Brain pericyte (primary cell): ENCODE results near the gene ACVR1B.
"Not testable (repeated sequence)": the region's sequence is repeated elsewhere in the genome, so short reads cannot be mapped to it uniquely, and the experiment has no call there.

Experiments
- DNase-seq: peaks from one replicate; pipeline ENCODE4 v3.0.0-alpha.2; 2012; ENCODE audit warnings: low read depth, low spot score

Gene ACVR1B

DNA sequence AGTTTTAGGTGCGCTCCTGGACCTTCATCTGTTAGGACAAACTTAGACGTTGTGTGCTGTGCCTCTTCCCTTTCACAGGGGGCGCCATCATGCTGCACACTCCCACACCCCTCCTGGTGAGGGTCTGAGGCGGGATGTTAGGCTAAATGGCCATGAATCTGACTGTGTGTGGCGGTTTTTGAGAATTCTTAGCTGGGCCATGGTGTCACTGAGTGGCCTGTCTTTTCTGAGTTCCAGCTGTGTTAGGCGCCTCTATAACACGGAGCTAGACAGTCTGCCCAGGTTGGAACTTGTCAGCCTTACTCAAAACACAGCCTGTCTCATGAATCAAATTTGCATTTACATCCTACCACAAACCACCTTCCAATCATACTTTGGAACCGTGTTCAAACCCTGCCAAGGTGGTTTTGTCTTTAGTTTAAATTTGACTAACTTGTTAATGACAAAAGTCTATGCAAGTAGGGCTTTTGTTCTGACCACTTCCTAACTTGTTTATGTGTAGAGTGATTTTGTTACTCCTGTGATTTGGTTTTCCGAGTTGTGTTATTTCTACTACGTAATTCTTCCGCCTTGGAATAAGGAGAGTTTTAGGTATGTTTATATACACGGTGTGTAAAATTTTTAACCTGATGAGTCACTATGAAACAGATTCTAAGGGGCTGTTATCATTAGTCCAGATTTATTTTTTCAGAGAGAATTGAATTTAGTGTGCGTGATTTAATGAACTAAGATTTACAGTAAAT is 19.6 kb downstream of the ACVR1B start:
- no peak for DNase-seq

DNA sequence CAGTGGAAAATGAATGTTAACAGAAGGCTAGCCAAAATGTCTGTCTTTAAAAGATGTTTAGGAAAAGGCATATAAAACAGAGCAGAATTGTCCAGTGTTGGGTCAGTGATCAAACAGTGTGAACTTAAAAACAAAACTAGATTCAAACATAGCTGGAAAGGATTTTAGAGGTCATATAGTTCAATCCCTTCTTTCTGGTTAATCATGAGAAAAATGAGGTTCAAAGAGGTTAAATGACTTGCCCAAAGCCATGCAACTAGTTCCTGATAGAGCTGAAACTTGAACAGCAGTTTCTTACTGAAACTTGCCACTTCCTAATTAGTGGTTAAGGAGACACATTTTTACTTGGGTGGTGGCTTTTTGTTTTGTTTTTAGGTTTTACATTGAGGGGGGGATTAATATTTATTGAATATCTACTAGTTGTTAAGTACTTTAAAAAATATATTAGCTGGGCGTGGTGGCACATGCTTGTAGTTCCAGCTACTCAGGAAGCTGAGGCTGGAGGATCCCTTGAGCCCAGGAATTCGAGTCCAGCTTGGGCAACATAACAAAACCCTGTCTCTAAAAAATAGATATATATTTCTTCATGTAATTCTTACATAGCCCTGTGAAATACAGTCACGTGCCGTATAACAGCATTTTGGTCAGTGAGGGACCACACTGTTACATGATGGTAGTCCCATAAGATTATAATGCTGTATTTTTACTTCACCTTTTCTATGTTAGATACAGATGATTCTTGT is 20.4 kb downstream of the ACVR1B start:
- DNase-seq = no peak

DNA sequence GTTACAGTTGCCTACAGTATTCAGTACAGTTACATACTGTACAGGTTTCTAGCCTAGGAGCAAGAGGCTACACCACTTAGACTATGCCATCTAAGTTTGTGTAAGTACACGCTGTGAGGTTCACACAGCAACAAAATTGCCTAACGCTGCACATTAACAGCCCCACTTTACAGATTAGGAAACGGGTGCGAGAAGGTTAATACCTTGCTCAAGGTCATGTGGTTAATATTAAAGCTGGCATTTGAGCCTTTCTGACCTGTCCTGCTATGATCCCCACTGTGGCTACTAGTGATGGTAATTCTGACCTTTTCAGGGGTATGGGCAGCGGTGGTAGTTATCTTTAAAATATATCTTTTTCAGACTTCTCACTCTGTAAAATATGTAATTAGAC is 20.9 kb downstream of the ACVR1B start:
- no peak for DNase-seq

DNA sequence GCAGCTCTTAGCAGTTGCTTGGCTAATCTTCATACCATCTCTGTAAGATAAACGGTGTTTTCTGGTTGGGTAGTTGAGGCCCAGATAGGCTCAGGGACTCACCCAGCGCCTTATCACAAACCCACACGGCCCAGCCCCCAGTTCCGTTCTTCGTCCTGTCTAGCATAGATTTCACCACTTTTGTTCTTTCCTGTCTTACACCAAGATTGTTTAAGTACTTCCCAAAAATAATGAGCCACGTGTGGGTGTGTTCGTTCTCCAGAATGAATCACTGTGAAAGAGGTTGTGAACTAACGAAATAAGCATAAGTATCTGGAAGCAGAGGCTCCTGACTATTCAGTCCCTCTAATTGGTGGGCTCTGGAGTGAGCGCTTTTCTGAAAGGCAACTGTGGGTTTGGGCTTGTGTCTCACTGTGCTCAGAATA is 21.4 kb downstream of the ACVR1B start:
- no peak for DNase-seq

DNA sequence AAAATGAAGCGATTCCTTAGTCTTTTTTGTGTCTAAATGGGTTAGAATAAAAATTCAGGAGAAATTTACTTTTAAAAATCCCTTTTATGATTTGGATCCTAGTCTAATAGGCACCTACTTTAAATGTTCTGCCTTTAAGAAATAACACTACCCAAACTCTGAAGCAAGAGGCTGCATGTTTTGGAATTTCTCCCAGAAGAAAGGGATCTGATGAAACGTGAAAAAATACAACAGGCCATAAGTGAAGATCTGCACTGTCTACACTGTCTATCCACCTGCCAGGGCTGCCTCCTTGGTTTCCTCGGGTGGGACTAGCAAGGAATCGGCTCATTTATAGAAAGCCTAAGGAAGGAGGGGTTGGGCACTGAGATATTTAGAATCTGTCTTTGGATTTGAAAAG is 22.1 kb downstream of the ACVR1B start:
- DNase-seq = no peak

DNA sequence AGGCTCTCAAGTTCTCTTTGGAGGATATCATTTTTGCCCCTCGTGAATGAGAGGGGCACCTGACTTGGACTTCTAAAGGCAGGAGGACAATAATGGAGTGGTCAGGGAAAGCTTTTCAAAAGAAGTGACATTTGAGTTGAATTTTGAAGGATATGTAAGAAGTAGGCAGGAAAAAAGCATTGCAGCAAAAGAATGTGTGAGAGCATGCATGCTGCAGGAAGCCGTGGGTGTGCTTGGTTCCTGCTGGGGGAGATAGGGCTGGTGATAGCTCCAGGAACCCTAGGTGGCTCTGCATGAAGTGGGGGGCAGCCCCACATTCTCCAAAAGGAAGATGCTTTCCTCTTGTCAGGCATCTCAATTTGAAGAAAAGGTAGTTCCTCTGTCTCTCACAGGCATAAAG is 23.1 kb downstream of the ACVR1B start:
- DNase-seq = no peak

DNA sequence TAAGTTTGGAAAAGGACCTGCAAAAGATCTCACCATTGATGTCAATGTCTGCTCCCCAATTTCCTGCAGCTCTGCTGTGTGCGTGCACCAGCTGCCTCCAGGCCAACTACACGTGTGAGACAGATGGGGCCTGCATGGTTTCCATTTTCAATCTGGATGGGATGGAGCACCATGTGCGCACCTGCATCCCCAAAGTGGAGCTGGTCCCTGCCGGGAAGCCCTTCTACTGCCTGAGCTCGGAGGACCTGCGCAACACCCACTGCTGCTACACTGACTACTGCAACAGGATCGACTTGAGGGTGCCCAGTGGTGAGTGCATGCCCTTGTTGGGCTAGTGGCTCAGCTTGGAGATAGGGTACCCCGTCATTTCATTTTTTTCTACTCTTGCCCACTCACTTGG is 23.7 kb downstream of the ACVR1B start:
- DNase-seq = no peak

DNA sequence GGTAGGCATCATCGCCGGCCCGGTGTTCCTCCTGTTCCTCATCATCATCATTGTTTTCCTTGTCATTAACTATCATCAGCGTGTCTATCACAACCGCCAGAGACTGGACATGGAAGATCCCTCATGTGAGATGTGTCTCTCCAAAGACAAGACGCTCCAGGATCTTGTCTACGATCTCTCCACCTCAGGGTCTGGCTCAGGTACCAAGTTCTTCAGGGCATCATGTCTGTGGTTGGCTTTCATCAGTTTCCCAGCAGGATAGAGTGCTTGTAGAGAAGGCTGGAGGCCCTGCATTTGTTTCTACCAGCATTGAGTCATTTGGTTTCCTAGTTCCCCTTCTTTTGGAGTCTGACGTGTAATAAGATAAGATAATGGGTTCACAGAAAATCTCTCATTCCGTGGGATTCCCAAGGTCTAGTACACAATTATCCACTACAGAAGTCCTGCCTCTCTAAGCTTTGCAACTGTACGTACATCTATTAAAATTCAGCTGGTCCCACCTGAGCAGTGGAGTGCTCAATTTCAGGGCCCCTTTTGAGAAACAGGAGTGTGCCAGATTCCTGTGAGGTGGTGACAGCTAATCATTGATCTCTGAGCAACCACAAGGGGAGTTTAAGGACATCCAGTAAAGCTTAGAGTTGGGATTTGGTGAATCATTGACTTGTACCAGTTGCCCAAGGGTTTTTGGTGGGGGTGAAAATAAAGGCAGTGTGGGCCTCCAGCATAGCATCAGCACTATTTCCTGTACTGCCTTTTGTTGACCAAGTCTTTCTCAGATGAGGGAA is 25.1 kb downstream of the ACVR1B start:
- DNase-seq = no peak

DNA sequence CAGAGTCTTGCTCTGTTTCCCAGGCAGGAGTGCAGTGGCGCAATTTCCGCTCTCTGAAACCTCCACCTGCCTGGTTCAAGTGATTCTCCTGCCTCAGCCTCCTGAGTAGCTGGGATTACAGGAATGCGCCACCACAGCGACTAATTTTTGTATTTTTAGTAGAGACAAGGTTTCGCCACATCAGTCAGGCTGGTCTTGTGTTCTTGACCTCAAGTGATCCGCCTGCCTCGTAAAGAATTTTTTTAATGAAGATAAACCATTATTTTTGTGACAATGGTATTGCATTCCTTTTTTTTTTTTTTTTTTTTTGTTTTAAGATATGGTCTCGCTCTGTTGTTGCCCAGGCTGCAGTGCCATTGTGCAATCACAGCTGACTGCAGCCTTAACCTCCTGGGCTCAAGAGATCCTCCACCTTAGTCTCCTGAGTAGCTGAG is 25.8 kb downstream of the ACVR1B start:
- DNase-seq = no peak

DNA sequence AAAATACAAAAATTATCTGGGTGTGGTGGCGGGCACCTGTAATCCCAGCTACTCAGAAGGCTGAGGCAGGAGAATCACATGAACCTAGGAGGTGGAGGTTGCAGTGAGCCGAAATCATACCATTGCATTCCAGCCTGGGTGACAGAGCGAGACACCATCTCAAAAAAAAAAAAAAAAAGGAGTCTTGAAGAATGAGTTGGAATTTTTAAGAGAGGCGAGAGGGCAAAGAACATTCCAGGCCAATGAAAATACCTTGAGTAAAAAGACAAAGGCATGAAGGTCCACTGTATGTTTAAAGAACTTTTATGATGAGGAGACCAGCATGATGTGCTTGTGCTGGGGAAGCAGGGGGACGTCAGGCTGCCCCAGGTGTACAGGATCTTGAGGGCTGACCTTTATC is 27.8 kb downstream of the ACVR1B start:
- DNase-seq = not testable (repeated sequence)

DNA sequence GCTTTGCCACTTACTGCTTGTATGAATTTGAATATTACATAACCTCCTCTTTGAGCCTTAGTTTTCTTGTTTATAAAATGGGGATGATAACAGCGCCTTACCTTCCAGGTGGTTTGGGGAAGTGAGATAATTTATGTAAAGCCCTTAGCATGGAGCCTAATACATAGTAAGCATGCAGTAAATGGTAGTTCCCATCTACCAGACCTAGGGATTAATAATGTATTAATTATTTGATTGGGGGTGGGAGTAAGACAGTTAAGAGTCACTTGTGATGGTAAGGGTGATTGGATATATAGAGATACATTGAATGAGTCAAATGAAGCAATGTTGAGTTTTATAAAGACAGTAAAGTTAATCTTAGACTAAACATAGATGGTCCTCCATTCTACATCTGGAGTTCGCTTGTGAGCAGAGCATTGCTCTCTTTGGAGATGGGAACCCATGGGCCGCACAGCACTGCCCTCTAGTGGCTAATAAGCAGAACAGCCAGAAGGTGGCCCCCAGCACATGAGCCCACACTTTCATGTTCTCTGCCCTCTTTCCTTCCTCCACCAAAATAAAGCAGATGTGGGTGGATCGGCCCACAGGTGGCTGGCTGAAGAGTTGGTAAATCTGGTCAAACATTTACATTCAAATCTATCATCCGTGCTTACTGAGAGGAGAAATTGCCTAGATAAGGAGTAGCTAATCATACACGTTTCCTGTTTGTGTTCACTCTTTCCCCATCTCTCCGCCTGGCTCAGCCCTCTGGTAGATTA is 28.7 kb downstream of the ACVR1B start:
- no peak for DNase-seq

DNA sequence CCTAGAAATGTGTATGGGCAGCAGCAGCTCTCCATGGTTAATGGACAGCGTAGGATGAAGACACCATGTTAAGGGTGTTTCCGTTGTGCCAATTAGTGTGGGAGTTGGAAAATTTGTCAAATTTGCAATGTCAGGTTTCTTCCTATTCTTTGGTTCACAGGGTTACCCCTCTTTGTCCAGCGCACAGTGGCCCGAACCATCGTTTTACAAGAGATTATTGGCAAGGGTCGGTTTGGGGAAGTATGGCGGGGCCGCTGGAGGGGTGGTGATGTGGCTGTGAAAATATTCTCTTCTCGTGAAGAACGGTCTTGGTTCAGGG is 29.3 kb downstream of the ACVR1B start:
- no peak for DNase-seq

DNA sequence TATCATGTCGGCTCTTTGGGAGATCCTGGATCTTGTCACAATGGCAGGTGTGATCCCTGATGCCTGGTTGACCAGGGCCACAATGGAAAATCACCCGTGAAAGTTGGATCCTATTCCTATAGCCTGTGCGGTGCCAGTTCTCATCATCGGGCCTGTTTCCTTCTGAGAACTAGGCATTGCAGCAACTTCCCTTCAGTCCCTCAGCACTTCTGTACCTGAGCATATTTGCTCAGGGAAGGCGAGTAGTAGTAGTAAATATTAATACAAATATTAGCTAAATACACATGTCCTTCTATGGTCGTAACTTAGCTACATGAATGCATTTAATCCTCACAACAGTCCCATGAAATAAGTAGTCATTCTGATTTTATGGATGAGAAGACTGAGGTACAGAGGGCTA is 33.2 kb downstream of the ACVR1B start:
- no peak for DNase-seq

DNA sequence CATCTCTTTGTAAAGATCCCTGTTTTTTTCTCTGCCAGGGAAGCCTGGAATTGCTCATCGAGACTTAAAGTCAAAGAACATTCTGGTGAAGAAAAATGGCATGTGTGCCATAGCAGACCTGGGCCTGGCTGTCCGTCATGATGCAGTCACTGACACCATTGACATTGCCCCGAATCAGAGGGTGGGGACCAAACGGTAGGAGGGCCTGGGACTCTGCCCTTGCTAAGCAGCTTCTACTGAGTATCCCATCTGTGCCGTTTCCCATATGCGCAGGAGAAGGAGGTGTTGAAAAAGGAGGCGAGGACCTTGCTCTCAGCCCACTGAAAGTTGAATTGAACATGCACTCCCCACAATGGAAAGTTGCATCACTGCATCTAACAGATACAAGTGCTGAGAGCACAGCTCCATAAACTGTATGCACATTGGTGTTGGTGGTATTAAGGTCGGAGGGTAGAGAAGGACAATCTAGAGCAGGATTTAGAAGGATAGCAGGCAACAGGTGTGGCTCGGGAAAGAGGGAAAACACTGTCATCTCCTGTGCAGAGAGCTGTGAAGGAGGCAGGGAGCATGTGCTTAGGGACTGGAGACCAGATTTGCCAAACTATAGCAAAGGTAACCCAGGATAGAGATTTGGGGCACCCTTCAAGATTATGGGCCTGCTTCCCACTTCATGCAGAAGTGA is 33.8 kb downstream of the ACVR1B start:
- DNase-seq = no peak

DNA sequence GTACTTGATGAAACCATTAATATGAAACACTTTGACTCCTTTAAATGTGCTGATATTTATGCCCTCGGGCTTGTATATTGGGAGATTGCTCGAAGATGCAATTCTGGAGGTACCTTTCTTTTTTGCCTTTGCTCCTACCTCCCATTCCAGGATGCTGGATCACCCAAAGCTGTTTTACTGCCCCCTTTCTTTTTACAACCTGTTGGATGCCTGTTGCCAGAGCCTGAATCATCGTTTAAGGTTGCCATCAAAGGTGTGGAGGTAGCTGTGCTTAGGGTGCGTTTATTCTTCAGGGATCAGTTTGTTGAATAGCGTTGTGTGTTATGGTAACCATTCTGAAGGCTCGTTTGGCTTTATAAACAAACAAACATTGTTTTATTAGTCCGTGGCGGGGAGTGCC is 35.3 kb downstream of the ACVR1B start:
- DNase-seq = no peak

DNA sequence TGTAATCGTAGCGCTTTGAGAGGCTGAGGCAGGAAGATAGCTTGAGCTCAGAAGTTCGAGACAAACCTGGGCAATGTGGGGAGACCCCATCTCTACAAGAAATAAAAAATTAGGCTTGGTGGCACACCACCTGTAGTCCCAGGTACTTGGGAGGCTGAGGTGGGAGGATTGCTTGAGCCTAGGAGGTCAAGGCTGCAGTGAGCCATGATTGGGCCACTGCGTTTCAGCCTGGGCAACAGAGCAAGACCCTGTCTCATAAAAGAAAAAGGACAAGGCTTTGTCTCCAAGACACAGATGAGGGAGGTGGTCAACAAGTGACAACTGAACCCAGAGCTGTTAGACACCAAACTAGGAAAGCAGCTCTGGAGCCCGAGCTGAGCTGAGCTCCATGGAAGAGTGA is 40.7 kb downstream of the ACVR1B start:
- no peak for DNase-seq

DNA sequence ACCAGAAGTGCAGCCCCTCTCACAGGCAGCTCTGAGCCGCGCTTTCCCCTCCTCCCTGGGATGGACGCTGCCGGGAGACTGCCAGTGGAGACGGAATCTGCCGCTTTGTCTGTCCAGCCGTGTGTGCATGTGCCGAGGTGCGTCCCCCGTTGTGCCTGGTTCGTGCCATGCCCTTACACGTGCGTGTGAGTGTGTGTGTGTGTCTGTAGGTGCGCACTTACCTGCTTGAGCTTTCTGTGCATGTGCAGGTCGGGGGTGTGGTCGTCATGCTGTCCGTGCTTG is 43.0 kb downstream of the ACVR1B start:
- DNase-seq = no peak

DNA sequence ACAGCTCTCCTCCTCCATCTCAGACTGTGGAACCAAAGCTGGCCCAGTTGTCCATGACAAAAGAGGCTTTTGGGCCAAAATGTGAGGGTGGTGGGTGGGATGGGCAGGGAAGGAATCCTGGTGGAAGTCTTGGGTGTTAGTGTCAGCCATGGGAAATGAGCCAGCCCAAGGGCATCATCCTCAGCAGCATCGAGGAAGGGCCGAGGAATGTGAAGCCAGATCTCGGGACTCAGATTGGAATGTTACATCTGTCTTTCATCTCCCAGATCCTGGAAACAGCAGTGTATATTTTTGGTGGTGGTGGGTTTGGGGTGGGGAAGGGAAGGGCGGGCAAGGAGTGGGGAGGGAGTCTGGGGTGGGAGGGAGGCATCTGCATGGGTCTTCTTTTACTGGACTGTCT is 43.5 kb downstream of the ACVR1B start:
- no peak for DNase-seq

DNA sequence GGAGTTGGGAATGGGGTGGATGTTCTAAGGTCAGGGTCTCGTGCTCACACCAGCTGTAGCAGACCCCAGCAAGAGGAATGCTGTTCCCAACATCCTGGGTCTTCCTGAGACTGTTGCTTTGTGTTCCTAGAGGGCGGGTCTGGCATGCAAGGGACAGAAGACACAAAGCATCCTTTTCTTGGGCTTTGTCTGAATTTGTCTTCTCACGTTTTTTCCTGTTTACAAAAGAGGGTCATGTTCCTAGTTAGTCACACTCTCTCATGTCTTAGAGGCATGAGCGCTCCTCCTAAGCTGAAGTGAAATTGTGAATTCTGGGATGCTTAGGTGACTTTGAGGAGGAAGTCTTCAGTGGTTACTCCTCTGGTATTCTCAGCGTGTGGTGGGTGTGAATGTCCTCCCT is 45.6 kb downstream of the ACVR1B start:
- no peak for DNase-seq

DNA sequence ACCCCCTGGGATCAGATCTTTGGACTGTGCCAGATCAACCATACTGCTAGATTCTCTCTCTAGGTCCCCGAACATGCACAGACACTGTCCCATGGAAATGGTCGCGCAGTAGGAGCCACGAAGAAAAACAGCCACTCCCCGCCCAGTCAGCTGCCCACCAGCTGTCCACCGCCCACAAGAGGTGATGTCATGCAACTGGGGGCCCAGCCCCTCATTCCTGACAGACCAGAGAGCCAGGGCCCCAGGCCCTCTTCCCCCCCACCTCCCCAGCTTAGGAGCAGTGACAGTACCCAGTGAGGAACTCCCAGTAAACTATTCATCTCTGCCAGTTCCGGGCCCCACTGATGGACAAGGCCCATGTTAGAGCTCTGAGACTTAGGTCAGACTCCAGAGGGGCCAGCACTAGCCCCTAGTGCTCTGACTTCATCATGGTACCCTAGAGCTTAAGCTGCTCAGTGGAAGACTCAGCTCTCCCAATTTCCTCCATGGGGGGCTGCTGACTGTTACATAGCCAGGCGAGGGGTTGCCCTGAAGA is 51.6 kb downstream of the ACVR1B start:
- no peak for DNase-seq

DNA sequence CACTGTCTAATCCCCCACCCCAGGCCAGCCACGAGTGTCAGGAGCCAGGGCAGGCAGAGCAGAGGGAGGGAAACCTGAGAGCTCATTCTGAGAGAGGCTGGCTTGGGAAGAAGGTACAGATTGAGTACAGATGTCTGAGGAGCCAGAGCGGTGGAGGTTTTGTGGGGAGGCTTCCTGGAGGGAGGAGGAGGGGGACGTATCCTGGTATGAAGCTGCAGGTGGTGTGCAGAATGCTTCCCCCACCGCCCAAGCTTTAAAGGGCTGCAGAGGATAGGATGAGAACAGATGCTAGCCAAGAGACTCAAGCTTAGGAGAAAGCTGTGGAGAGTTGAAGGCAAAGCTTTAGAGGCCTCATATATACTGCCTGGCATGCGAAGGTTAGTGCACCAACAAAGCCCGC is 52.1 kb downstream of the ACVR1B start:
- no peak for DNase-seq
